Endothelial cell (in vitro differentiated cells): Measurements from ENCODE around the gene DYSF. TPM values are rescaled to one million over a fixed set of nuclear protein-coding genes. Genes with fewer than 3 reads are reported as not detected.

ENCODE experiments used
- DNase-seq: peaks from one replicate; pipeline ENCODE4 v3.0.0; 2021; ENCODE audit warnings: low spot score
- H3K27ac Mint-ChIP-seq: one replicate; pipeline ENCODE4 v1.8.0; 2021; ENCODE audit warnings: mixed read lengths, inconsistent platforms; ENCODE audit not compliant: unreplicated experiment
- H3K27me3 Mint-ChIP-seq: one replicate; pipeline ENCODE4 v1.8.0; 2021; ENCODE audit warnings: mild to moderate bottlenecking, moderate library complexity, mixed read lengths, inconsistent platforms; ENCODE audit not compliant: unreplicated experiment
- H3K36me3 Mint-ChIP-seq: one replicate; pipeline ENCODE4 v1.8.0; 2021; ENCODE audit warnings: mild to moderate bottlenecking, low read depth, mixed read lengths, inconsistent platforms; ENCODE audit not compliant: unreplicated experiment
- H3K4me1 Mint-ChIP-seq: one replicate; pipeline ENCODE4 v1.8.0; 2021; ENCODE audit warnings: mild to moderate bottlenecking, mixed read lengths, inconsistent platforms; ENCODE audit not compliant: unreplicated experiment
- H3K4me3 Mint-ChIP-seq: one replicate; pipeline ENCODE4 v1.8.0; 2021; ENCODE audit warnings: mild to moderate bottlenecking, mixed read lengths, inconsistent platforms; ENCODE audit not compliant: unreplicated experiment
- H3K9me3 Mint-ChIP-seq: one replicate; pipeline ENCODE4 v1.8.0; 2021; ENCODE audit warnings: mixed read lengths, inconsistent platforms; ENCODE audit not compliant: unreplicated experiment
- CTCF ChIP-seq: fragments of 200-600 bp; sonication (generic); IDR thresholded peaks from one replicate; pipeline ENCODE4 v1.5.0; 2021; ENCODE audit warnings: antibody characterized with exemption; ENCODE audit not compliant: unreplicated experiment
- total RNA-seq: library from RNA; stranded (reverse); fragmentation: NEBNext Ultra II Directional; extraction: Animal tissue kit (Norgen Biotek cat#: 25700); gene quantifications from one replicate; pipeline ENCODE4 v1.2.1, GENCODE V29; 2021; ENCODE audit not compliant: unreplicated experiment

Gene DYSF
- total RNA-seq, 1 donor from 2014 or later = 566 TPM

DNA sequence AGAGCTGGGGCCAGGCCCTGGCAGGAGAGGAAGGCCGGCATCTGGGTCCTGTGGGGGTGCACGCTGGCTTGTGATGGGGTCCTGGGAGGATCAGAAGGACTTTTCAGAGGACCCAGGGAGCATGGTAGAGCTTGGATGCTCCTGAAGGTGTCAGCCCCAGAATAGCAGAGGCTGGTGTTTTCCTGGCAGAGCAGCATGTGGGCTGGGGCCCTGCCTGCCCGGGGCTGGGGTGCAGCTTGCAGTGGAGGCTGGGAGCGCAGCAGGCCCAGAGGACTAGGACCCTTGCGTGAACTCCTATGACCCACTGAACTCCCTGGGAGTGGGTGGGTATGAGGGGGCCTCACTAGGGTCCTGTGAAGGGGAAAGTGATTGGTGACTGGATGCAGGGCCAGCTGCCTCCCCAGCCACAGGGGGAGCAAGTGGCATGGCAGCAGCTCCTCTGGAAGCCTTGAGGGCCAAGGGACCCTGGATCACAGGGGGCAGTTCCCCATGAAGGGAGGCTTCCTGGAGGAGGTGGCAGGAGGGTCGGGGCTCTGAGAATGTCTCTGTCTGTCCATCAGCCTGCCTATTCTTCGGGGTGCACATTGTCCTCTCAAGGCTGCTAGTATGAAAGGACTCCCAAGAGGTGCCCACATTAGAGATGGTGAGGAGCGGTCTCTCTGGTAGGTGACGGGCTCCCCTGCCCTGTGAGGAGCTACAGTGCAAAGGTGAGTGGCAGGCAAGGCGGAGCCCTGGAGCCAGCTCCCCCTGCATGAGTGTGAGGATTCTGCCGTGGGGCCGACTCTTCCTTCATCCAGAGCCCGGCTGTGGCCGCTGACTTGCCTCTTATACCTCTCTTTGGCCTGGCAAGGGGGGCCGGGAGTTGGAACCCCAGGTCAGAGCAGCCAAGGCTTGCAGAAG is 249.0 kb downstream of the DYSF start:
- H3K27ac Mint-ChIP-seq = no peak overlapping the region
- H3K27me3 Mint-ChIP-seq = peaks cover 20% of the 10 kb centered on the region
- no peak for TF ChIP-seq CTCF
- H3K4me1 Mint-ChIP-seq = no peaks in the 10 kb centered on the region
- no peak for DNase-seq
- H3K9me3 Mint-ChIP-seq = no peaks in the 10 kb centered on the region
- H3K4me3 Mint-ChIP-seq = no peak overlapping the region
- peaks cover 13% of the 10 kb centered on the region for H3K36me3 Mint-ChIP-seq

GRCh38 chr2:71702971-71703898 is 249.9 kb downstream of the DYSF start:
- no peaks in the 10 kb centered on the region for H3K4me1 Mint-ChIP-seq
- H3K9me3 Mint-ChIP-seq = no peaks in the 10 kb centered on the region
- no peak overlapping the region for H3K4me3 Mint-ChIP-seq
- no peak overlapping the region for H3K27ac Mint-ChIP-seq
- no peak for DNase-seq
- H3K36me3 Mint-ChIP-seq = peaks cover 6% of the 10 kb centered on the region
- TF ChIP-seq CTCF = no peak
- H3K27me3 Mint-ChIP-seq = peaks cover 14% of the 10 kb centered on the region

DNA sequence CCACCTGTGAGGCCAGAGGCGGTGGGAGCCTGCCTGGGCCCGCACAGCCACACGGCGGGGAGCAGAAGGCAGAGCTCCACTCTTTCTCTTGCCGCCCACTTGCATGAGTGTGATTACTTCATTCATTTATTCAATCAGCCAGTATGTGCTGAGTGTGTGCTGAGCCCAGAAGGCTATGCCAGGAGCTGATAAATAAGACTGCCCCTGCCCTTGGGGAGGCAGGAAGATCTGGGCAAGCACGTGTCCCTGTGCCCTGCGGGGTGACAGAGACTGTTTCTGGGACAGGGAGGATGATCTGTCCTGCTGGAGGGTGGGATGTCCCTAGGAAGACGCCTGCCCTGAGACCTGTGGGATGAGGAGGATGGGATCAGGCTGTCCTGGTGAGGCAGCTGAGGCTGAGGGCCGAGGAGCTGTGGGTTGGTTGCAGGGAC is 250.8 kb downstream of the DYSF start:
- no peaks in the 10 kb centered on the region for H3K9me3 Mint-ChIP-seq
- H3K27ac Mint-ChIP-seq = no peak overlapping the region
- no peaks in the 10 kb centered on the region for H3K4me1 Mint-ChIP-seq
- peaks cover under 1% of the 10 kb centered on the region for H3K36me3 Mint-ChIP-seq
- no peak for DNase-seq
- H3K27me3 Mint-ChIP-seq = peaks cover 12% of the 10 kb centered on the region
- H3K4me3 Mint-ChIP-seq = peak overlapping the region; percentile 42
- TF ChIP-seq CTCF = no peak

- Mint-ChIP-seq H3K27ac (no peak overlapping the region), H3K9me3 (no peaks in the 10 kb centered on the region), H3K27me3 (peaks cover 12% of the 10 kb centered on the region), H3K4me3 (no peak overlapping the region), H3K36me3 (no peaks in the 10 kb centered on the region), H3K4me1 (no peaks in the 10 kb centered on the region)
- TF ChIP-seq CTCF = no peak
- DNase-seq = no peak
Observed at GRCh38 chr2:71704688-71705087, 251.3 kb downstream of the DYSF start.
